NCI-H1105 (cell line): ENCODE data around the gene PRAC1.
A peak's percentile ranks its signal among the peaks of the same experiment; 100 is the strongest.
"Not testable (repeated sequence)": the region's sequence is repeated elsewhere in the genome, so short reads cannot be mapped to it uniquely, and the experiment has no call there.

Experiments used
- DNase-seq: peaks from one replicate; lab custom pipeline; 2025; lab: John Stamatoyannopoulos, UW

Gene PRAC1

DNA sequence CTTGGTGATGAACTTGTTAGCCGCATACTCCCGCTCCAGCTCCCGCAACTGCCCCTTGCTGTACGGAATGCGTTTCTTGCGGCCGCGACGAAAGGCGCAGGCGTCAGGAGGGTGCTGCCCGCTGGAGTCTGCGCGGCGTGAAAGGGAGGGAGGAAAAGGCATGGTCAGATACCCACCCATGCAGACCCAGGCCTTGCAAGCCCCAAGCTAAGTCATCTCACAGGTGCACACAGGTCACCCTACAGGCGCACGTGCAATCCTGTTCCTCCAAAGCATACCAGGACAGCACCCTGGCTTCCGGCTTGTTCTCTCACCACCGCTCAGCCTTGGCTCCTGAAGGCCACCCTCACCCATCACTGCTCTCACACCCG lies 4.6 kb upstream of the PRAC1 start:
- no peak for DNase-seq

DNA sequence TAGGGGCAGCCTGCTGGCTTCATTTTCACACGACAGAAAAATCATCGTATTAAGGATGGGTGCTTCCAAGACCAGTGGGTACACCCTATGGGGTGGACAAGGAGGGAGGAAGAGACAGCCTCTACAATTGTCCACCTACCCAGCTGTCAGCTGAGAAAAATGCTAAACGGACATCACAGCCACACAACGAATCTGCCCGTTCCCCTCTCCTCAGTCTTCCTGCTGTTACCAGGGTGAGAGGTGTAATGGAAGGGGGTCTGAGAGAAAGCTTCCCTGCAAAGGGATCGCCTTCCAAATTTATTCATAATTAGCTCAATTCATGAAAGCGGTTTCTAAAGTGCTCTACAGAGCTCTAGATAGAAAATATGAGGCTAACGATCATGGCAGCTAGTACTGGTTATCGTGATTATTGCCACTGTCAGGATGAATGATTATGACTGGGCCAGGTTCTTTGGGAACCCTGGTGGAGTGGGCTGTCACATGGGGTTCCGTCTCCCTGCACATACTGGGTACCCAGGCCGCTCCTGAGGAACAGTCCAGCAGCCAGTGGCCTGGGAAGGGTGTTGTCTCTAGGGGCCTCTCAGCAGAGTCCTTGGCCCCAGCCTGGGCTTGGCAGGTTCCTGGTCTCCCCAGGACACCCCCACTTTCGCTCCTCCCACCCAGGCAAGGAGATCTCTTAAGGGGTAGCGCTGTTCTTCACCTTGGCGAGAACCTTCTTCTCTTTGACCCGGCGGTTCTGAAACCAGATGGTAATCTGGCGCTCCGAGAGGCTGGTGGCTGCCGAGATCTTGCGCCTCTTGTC lies 4.0 kb upstream of the PRAC1 start:
- DNase-seq: no peak

DNA sequence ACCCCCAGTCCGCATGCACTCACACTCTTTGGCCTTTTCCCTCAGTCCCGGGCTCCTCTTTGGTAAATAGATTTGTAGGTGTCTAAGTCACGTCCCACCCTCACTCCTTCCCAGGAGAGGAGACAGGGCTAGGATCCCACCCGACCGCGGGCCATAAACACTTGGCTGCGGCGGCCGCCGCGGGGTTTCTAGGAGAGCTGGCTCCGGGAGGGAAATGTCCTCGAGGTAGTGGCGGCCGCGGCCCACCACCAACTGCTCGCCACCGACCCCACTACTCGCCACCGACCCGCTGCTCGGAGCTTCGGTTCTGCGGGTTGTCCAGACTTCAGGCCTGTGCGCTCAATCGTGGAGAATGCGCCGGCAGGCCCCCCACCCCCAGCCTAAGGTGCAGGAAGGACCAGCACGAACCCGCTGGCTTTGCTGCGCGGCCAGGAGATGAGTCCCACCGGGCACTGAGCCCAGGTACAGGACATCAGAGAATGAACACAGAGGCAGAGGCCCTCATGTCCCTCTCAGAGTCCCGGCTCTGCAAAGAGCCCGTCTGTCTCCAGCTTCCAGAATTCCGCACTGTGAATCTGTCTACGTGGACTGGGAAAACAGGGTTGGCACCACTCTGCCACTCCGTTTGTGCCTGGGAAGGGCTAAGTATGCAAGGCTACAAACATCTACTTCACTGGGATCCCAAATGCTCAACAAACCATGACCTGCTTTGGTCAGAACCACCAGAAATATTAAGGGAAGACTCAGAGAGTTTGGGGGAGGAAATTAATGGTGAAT lies 3.2 kb upstream of the PRAC1 start:
- DNase-seq: no peak

DNA sequence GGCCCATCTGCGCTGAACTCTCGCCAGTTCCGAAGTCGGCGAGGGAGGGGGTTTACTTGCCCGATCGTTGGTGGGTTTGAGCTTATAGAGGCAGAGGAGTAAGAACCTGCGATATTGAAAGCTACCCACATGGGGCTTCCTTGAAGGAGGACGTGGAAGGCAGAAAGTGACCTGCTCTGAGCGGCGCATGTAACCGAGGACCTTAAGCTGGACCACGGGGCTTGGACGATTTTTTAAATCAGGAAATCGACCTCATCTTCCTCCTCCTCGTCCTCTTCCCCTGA lies 2.6 kb upstream of the PRAC1 start:
- DNase-seq: no peak

DNA sequence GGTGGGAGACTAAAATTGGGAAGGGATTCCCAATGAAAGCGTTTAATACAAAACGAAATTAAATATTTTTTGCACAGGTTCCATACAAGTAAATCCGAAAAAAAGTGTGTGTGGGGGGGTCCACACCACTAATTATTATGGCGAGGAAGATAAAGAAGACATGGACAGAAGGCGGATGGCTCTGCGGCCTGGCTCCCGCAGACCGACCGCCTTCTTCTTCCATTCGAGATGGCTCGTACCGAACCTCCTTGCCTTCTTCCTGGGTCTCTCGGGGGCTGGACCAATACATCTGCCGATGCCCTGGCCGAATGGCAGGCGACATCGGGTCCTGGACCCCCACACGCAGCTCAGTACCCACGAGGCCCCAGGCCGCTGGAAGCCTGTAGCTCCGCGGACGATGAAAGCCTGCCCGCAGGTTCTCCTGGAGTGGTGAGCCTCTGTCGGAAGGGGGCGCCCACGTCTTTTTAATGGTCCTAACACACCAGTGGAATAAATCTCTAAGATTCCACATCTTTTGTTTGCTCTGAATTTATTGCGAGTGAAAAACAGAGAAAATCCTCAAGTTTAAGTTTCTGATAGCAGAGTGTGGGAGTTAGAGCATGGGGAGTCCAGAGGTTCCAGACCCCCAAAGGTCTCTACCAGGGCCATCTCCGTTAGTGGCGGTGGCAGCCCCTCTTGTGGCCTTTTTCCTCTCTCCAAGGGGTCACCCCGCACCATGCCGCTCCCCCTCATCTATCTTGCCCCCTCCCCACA lies 2.1 kb upstream of the PRAC1 start:
- DNase-seq: peak; percentile 16

DNA sequence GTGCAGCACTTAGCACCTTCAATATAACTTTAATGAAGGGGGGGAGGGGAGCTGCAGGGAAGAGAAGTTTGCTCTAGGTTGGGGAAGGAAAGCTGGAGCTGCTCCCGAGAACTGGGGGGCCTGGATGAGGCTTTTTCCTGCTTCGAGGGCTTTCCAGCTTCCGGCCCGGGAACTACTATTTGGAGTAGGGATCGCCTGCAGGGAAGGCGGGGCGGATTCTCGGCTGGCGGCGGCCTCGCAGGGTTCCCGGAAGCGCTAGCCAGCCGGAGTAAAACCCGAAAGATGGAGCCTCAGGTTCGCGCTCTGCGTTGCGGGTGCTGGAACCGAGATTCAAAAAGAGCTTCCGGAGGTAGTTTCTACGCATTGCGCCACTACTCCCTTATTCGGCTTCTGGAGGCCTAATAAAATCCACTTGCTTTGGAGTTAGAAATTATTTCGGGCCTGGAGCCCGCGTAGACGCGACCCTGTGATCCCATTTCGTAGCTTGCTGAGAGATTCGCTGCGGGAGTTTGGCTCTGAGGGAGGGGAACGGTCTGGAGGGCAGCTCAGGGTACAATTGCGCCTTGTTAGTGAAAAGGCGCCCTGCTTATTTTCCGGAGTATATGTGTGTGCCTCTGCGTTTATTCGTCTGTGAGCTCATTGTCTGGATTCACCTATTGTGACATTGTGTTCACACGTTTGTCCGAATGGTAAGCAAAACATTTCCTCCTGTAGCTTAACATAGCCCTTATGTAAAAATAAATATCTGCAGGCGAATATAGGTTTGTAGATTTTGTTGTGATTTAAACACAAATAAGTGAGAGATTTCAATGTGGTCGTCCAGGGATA lies 1.3 kb upstream of the PRAC1 start:
- DNase-seq: no peak

DNA sequence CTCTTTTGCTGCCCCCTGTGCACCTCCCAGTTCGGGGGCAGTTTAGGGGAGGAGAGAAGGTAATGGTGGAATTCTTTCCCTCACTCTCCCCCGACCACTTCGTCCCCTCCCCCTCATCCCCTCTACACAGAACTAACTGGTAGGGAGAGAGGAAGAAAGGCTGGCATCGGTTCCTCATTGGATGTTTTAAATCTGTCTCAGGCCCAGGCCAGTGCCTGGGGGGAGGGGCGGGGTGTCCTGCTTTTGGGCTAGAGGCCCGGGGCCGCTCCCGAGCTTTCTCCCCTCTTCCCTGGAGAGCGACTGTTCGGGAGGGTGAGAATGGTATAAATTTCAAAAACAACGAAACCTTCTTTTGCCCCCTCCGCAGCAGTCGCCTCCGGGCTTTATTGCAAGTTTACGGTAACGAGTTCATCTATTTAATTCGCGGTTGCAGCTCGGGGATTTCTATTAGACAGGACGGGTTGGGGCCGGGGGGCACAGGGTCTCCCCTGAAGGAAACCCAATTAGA lies 651 bp upstream of the PRAC1 start, which contains the start of gene PRAC2:
TSS of gene PRAC2 (plus strand) at position 271 of the 508 bp plus-strand sequence. CDS start 1,226 bp downstream, outside the sequence.
- DNase-seq: no peak

DNA sequence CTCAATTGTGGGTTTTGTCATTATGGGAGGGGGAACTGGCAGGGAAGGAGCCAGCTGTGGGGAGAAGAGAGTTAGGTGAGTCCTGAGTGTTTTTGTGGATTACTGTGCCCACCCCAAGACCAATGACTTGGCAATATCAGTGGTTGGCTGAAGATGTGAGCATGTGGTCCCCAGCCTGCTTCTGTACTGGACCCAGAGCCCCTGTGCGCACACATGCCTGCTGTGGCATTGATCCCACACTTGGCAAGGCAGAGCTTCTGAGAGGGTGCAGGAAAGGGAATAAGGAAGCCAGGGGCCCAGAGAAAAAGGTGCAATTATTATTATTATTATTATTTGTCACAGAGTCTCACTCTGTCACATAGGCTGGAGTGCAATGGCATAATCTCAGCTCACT lies 1.3 kb downstream of the PRAC1 start:
- DNase-seq: no peak

DNA sequence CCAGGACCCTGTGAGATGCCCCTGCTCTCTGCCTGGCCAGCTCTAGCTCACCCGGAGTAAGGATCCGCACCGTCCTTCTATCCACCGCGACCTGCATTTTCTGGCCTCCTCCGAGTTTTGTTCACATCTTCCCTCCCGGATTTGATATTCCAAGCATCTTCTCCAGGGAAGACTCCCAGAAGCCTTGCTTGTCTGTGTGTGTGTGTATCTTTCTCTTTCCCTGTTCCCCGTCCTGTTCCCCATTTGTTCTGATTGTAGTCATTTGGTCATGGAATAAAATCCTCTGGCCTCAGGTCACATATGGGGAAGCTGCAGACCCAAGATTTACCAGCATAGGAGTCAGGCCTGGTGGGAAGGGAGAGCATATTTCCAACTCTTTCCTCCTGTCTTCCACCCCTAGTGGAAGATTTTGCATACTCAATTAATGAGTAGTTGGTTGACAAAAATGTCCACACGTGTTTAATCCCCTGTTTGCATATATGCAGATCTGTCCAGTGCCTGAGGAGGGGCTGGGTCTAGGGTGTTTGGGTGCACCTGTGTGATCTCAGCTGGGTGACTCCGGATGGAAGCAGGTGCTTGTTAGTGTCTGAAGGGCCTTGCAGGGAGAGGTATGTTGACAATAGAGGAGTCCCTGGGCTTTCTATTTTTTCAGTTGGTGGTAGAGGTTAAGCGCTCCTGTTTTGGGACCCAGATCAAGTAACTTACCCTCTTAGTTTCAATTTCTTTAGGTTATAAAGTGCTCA lies 1.9 kb downstream of the PRAC1 start:
- no peak for DNase-seq

DNA sequence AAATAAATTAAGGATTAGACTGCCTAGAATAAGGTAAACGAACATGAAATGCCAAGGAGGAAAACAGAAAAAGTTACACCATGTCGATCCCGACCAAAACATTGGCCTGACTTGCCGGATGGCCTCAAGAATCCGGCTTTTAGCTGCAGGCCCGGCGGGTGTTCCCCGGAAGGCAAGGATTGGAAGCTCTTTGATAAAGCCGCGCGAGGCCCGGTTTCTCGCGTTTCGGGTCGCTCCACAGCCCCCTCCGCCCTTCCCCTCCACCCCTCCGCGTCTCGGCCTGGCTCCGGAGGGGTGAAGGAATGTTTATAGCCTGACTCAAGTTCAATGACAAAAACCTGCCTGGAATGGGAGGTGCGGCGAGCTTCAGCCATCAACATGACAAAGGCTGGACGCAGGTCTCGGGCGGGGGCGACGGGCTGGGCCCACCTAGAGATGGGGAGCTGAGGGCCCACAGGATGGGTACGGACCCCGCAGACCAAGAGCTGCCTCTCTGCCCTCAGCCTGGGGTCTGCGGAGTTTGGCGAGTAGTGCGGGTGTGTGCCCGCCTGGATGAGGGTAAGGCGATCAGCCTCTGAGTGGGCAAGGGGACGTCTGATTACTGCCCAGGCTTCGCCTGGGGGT lies 2.6 kb downstream of the PRAC1 start:
- DNase-seq: no peak

DNA sequence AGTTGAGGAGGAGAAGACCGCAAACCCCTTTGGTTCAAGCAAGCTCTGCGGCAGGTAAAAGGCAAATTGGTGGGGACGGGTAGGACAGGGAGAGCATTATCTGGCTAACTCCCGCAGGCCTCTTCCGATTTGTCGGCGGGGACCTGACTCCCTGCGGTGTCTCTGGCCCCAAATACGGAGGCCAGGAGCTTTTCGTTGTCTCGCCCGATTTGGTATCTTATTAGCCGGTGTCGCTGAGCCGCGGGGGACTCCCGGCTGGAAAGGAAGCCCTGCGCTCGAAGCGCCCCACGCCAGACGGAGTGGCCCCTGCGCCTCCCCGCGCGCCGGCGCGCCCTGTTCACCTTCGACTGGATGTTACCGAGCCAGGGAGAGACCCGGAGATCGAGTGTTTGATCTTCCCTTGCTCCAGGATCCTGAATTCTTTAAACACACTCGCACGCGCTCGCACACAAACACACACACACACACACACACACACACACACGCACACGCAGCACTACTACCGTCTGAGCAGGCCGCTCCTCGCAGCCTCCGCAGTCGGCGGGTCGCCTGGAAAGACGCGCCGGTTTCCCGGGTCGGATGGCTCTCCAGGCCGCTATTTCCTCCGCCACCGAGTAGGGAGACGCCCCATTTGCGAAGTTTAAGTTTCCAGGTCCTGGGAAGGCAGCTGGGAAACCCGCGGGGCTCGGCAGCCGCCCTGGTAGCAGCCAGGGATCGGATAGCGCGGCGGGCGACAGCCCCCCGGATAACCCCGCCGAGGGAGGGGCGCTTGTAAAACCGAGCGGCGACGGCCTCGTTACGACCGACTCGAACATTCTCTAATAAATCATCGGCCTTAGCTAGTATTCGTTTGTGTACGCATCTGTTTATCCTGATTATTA lies 3.3 kb downstream of the PRAC1 start:
- DNase-seq: no peak

DNA sequence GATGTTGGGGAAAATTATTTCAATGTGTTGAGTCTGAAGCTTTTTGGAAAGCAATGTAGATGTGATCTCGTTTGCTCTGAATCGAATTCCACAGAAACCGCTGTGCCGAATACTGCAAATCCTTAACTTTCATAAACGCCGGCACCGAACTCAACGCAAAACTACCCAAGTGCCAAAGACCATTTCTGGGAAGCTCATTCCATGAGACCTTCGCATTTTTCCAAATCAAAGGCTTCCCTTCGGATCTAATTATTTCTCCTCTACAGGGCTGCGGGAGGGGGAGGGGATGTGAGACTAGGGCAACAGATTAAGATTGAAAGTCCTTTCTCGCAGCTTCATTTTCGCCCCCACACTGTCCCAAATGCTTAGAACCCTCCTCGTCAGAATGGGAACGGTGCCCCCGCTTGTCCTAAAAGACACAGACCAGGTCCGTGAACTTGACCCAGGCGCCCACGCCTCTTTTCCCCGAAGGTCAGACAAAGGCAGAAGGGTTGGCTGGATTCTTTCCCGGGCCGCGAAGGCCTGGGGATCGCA lies 4.0 kb downstream of the PRAC1 start:
- no peak for DNase-seq

DNA sequence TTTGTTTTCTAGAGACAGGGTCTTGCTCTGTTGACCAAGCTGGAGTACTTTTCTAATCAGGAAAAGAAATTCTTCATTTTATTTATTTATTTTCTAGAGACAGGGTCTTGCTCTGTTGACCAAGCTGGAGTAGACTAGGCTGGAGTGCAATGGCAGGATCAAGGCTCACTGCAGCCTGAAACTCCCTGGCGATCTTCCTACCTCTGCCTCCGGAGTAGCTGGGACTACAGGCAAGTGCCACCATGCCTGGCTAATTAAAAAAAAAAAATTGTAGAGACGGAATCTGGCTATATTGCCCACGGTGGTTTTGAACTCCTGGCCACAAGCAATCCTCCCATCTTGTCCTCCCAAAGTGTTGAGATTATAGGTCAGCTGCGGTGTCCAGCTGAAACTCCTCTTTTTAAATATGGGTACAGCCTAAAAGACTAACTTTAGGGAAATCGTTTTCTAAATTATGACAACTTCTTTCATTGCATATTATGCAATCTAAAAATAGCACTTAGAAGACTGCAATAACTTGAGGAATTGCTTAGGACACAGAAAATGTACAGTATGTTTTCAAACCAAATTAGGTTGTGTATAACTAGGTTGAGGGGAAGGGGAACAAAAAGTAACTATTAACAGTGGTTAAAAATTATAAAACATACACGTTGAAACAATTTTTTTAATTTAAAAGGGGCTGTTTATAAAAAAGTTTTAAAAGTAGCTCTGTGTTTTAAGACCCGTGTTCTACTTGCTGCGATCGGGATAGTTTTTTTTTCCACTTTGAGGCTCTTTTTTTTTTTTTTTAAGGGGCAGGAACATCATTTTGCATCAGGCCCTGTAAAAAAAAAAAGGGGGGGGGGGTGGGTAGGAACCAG lies 4.7 kb downstream of the PRAC1 start:
- no peak for DNase-seq

DNA sequence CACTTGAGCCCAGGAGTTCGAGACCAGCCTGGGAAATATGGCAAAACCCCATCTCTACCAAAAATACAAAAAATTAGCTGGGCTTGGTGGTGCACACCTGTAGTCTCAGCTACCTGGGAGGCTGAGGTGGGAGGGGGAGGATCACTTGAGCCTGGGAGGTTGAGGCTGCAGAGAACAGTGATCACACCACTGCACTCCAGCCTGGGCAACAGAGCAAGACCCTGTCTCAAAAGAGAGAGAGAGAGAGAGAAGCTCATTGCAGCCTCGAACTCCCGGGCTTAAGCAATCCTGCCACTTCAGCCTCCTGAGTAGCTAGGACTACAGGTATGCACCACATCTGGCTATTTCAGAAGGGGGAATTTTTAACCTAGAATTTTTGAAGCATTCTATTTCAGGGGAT lies 5.8 kb downstream of the PRAC1 start:
- not testable (repeated sequence) for DNase-seq

DNA sequence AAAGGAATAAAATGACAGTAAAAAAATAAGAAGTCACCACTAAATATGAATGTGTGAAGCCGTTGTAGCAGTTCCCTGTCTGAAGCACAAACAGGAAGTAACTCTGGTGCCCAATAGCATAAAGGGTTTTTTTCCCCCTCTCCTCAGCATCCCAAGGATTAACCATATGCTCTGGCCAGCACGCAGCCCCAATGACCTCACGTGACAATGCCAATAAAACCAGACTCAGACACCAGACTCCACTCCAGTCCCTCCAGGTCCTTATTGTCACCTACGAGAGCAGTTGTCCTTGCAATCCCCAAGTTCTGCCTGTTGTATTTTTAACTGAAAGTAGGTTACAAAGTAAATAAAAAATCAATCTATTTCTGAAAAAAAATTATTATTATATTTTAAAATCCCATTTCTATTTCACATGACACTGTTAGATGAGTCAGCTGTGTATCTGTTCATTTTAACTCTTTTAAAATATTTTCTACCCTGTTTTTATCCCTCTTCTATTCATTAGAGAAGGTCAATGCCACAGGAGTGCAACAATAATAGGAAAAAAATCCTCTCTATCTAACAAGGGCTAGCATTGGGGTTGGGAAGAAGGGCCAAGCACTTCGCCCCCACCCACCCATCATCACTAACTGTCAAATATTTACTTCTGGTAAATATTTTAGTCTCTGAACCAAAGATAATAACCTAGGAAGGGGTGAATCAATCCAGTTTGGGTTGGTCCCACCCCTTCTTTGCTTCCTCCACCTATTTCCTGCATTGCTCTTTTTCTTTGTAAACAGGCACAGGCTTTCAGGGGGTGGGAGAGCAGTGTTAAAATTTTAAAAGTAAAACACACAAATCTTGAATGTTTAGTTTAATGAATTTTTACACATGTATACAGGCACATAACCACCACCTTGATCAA lies 6.6 kb downstream of the PRAC1 start:
- DNase-seq: no peak

DNA sequence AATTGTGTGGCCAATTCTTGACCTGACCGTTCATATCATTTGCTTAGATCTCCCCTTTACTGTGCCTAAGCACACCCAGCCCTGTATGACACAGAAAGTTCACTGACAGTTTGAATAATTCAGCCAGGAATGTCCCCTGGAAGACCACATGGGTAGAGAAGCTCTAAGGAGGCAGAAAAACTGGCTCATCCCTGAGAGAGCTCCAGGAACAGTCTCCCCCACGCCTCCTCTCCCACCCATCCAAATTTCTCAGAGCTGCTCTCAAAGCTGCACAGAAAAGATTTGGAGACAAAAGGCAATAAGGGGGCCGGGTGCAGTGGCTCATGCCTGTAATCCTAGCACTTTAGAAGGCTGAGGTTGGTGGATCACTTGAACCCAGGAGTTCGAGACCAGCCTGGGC lies 11.2 kb downstream of the PRAC1 start:
- no peak for DNase-seq
